Progenitor cell of endocrine pancreas (in vitro differentiated cells): Measurements from ENCODE around the gene NOL3. TPM values are rescaled to one million over a fixed set of nuclear protein-coding genes. Genes with fewer than 3 reads are reported as not detected.
A peak's percentile ranks its signal among the peaks of the same experiment; 100 is the strongest.

Experiments
- DNase-seq: peaks from one replicate; pipeline ENCODE4 v3.0.0; 2021; ENCODE audit warnings: low spot score; ENCODE audit not compliant: unreplicated experiment
- H3K27ac Mint-ChIP-seq: 2 replicates; pipeline ENCODE4 v1.8.0; 2021; ENCODE audit warnings: mild to moderate bottlenecking, moderate library complexity, mixed read lengths
- H3K27me3 Mint-ChIP-seq: 2 replicates; pipeline ENCODE4 v1.8.0; 2021; ENCODE audit warnings: mixed read lengths
- H3K36me3 Mint-ChIP-seq: 2 replicates; pipeline ENCODE4 v1.8.0; 2022; ENCODE audit warnings: mixed read lengths; ENCODE audit not compliant: insufficient read depth
- H3K4me1 Mint-ChIP-seq: 2 replicates; pipeline ENCODE4 v1.8.0; 2021; ENCODE audit warnings: low read depth, mixed read lengths
- H3K4me3 Mint-ChIP-seq: 2 replicates; pipeline ENCODE4 v1.8.0; 2021; ENCODE audit warnings: low read depth, mild to moderate bottlenecking, moderate library complexity, mixed read lengths
- H3K9me3 Mint-ChIP-seq: 2 replicates; pipeline ENCODE4 v1.8.0; 2021; ENCODE audit warnings: low read depth, mixed read lengths
- CTCF ChIP-seq: fragments of 200-600 bp; sonication (generic); IDR thresholded peaks from one replicate; pipeline ENCODE4 v1.5.0; 2021; ENCODE audit warnings: antibody characterized with exemption, mild to moderate bottlenecking; ENCODE audit not compliant: unreplicated experiment
- total RNA-seq: library from RNA; stranded (reverse); gene quantifications from 2 replicates; pipeline ENCODE4 v1.2.1, GENCODE V29; 2021

NOL3 gene
- total RNA-seq, 1 donor from 2014 or later: 9.4 TPM

- DNase-seq: no peak
These were observed 9.8 kb downstream of the NOL3 start for GRCh38 chr16:67180166-67180565.

GRCh38 chr16:67181346-67181745, 11.0 kb downstream of the NOL3 start:
- Mint-ChIP-seq H3K4me1 (peaks cover 7% of the 10 kb centered on the region), H3K27me3 (peaks cover 22% of the 10 kb centered on the region), H3K4me3 (no peak overlapping the region), H3K36me3 (peaks cover 3% of the 10 kb centered on the region), H3K27ac (no peak overlapping the region), H3K9me3 (no peaks in the 10 kb centered on the region)
- TF ChIP-seq CTCF: no peak
- no peak for DNase-seq

More at GRCh38 chr16:67180166-67180565, 9.8 kb downstream of the NOL3 start:
- Mint-ChIP-seq H3K4me3 (no peak overlapping the region), H3K9me3 (no peaks in the 10 kb centered on the region), H3K36me3 (peaks cover 4% of the 10 kb centered on the region), H3K27ac (no peak overlapping the region), H3K4me1 (peaks cover 6% of the 10 kb centered on the region), H3K27me3 (peaks cover 27% of the 10 kb centered on the region)
- TF ChIP-seq CTCF: no peak

- Mint-ChIP-seq H3K36me3 (no peaks in the 10 kb centered on the region), H3K4me1 (peaks cover 7% of the 10 kb centered on the region), H3K27me3 (peaks cover 17% of the 10 kb centered on the region), H3K9me3 (no peaks in the 10 kb centered on the region), H3K27ac (no peak overlapping the region), H3K4me3 (no peak overlapping the region)
- no peak for DNase-seq
- TF ChIP-seq CTCF: no peak
These were observed 11.9 kb downstream of the NOL3 start for GRCh38 chr16:67182288-67182687.

GRCh38 chr16:67183284-67183626, 12.9 kb downstream of the NOL3 start:
- no peak for DNase-seq
- Mint-ChIP-seq H3K27me3 (peaks cover 11% of the 10 kb centered on the region), H3K4me3 (no peak overlapping the region), H3K36me3 (no peaks in the 10 kb centered on the region), H3K27ac (no peak overlapping the region), H3K9me3 (no peaks in the 10 kb centered on the region), H3K4me1 (peaks cover 5% of the 10 kb centered on the region)
- TF ChIP-seq CTCF: no peak

GRCh38 chr16:67183627-67184452, 13.5 kb downstream of the NOL3 start, which contains the start of gene MATCAP1:
Gene MATCAP1 (minus strand): TSS chr16:67183963. CDS start chr16:67180610, 3,353 bp downstream.
- no peaks in the 10 kb centered on the region for H3K36me3 Mint-ChIP-seq
- DNase-seq: peak; percentile 89
- no peak within 1 kb of the TSS for H3K27ac Mint-ChIP-seq

More at GRCh38 chr16:67183627-67184452, 13.5 kb downstream of the NOL3 start, which contains the start of gene MATCAP1:
- no peak for TF ChIP-seq CTCF
- Mint-ChIP-seq H3K9me3 (no peaks in the 10 kb centered on the region), H3K4me3 (peak within 1 kb of the TSS; percentile 51), H3K27me3 (peaks cover 9% of the 10 kb centered on the region), H3K4me1 (peaks cover 3% of the 10 kb centered on the region)
